GM12878 (cell line): ENCODE results near the gene USP12. TPM values are rescaled to one million over a fixed set of nuclear protein-coding genes. Genes with fewer than 3 reads are reported as not detected.
A peak's percentile ranks its signal among the peaks of the same experiment; 100 is the strongest.

Source experiments
- ATAC-seq: fragments of 200-7000 bp; cut with Tn5 transposase; 3 replicates; pipeline ENCODE4 v1.9.1; 2020; ENCODE audit warnings: mild to moderate bottlenecking, moderate library complexity
- BruUV-seq: library from RNA; stranded (reverse); fragments of 400-500 nt; replicated peaks from 2 replicates; lab custom pipeline; 2021; lab: Mats Ljungman, UMichigan
- CTCF ChIA-PET: fragments of 300-600 bp; sonication (Branson Sonifier 250); formaldehyde crosslinking; extraction: SDS; loops from one replicate; lab custom pipeline; 2021; ENCODE audit warnings: inconsistent platforms; lab: Yijun Ruan, JAX
- POLR2A ChIA-PET: fragments of 350-600 bp; formaldehyde crosslinking; extraction: SDS; loops from one replicate; lab custom pipeline; 2021; ENCODE audit warnings: inconsistent platforms; lab: Charles Lee
- RAD21 ChIA-PET: fragments of 300-600 bp; sonication (Branson Sonifier 250); formaldehyde crosslinking; loops from one replicate; lab custom pipeline; 2023; ENCODE audit warnings: antibody characterized with exemption; ENCODE audit not compliant: unreplicated experiment; lab: Charles Lee
- SMC1A ChIA-PET: fragments of 300-600 bp; sonication (Branson Sonifier 250); formaldehyde crosslinking; loops from one replicate; lab custom pipeline; 2023; ENCODE audit not compliant: unreplicated experiment, uncharacterized antibody; lab: Charles Lee
- DNase-seq: peaks from one replicate; pipeline ENCODE4 v3.0.0-alpha.2; 2011; ENCODE audit warnings: low read depth, low spot score
- FAIRE-seq: peaks from 3 replicates; lab custom pipeline; 2011; peaks lifted over from hg19 to GRCh38; lab: Jason Lieb, UNC
- H2AFZ ChIP-seq: 2 replicates; pipeline ENCODE4 v1.6.0; 2011; ENCODE audit warnings: low read depth, low read length, control low read depth; ENCODE audit not compliant: control insufficient read depth
- H3K27ac ChIP-seq: 2 replicates; pipeline ENCODE4 v1.5.1; 2011; ENCODE audit warnings: control low read depth; ENCODE audit not compliant: control insufficient read depth, insufficient read depth
- H3K27me3 ChIP-seq, 2 experiments: replicated peaks in 1 of 2; 2 replicates each; pipeline versions ENCODE4 v1.6.0 to v1.6.1; 2011; ENCODE audit warnings: low read length in 1 of 2; ENCODE audit not compliant: control insufficient read depth in 2 of 2, insufficient read depth in 2 of 2
- H3K36me3 ChIP-seq, 2 experiments: 2 replicates each; pipeline ENCODE4 v1.5.1; 2011; ENCODE audit warnings: low read length in 1 of 2; ENCODE audit not compliant: control insufficient read depth in 2 of 2, insufficient read depth in 2 of 2
- H3K4me1 ChIP-seq: 2 replicates; pipeline ENCODE4 v1.6.1; 2011; ENCODE audit warnings: mild to moderate bottlenecking, low read length, moderate library complexity, mixed read lengths; ENCODE audit not compliant: control insufficient read depth, insufficient read depth
- H3K4me2 ChIP-seq: 2 replicates; pipeline ENCODE4 v1.6.0; 2011; ENCODE audit warnings: control low read depth; ENCODE audit not compliant: control insufficient read depth, insufficient read depth
- H3K4me3 ChIP-seq: fragments of 200-600 bp; sonication (generic); 2 replicates; pipeline ENCODE4 v1.5.1; 2016
- H3K79me2 ChIP-seq: 2 replicates; pipeline ENCODE4 v1.6.0; 2011; ENCODE audit warnings: low read length; ENCODE audit not compliant: control insufficient read depth, insufficient read depth
- H3K9ac ChIP-seq: 2 replicates; pipeline ENCODE4 v1.8.0; 2011; ENCODE audit warnings: low read length, control low read depth, mixed read lengths; ENCODE audit not compliant: control insufficient read depth, insufficient read depth
- H3K9me3 ChIP-seq: replicated peaks from 3 replicates; pipeline ENCODE4 v1.5.1; 2011; ENCODE audit warnings: mild to moderate bottlenecking, low read length; ENCODE audit not compliant: control insufficient read depth, insufficient read depth
- H4K20me1 ChIP-seq: 2 replicates; pipeline ENCODE4 v1.6.0; 2011; ENCODE audit not compliant: control insufficient read depth, insufficient read depth
- ATF7 ChIP-seq: fragments of 450-650 bp; IDR thresholded peaks from 2 replicates; pipeline ENCODE4 v1.6.1; 2016; ENCODE audit warnings: low read depth, mild to moderate bottlenecking
- JUNB ChIP-seq: IDR thresholded peaks from 2 replicates; pipeline ENCODE4 v1.6.1; 2016; ENCODE audit warnings: antibody characterized with exemption, mild to moderate bottlenecking
- in situ Hi-C: fragments of 300-500 bp; cut with MboI; formaldehyde crosslinking; loops from 9 replicates; pipeline ENCODE4 v1.14.3; 2018; ENCODE audit warnings: mixed read lengths
- intact Hi-C: fragments of 100-400 bp; cut with micrococcal nuclease; formaldehyde crosslinking; loops from one replicate; pipeline ENCODE4 v1.14.2; 2022; ENCODE audit not compliant: unreplicated experiment
- polyA plus RNA-seq, 11 experiments: library from polyadenylated mRNA; depleted of rRNA in 4 of 11; unstranded in 6 of 11; stranded (reverse) in 5 of 11; fragments of >200 nt; fragmentation: Nextera tagmentation in 4 of 11; fragmentation: Illumina TruSeq in 1 of 11; extraction: Ambion mirVana in 4 of 11; extraction: Trizol in 1 of 11; gene quantifications; 1 replicate in 1 of 11; 2 replicates in 10 of 11; pipeline versions ENCODE4 v1.2.1 to v1.2.3, GENCODE V29; 2011 to 2016; ENCODE audit warnings: inconsistent platforms in 2 of 11, missing spikeins in 2 of 11, low read depth in 1 of 11
- total RNA-seq, 4 experiments: library from RNA; depleted of rRNA in 3 of 4; stranded (reverse); fragments of >200 nt in 3 of 4; fragmentation: Illumina TruSeq in 1 of 4; extraction: Trizol in 1 of 4; gene quantifications; 2 replicates each; pipeline versions ENCODE4 v1.2.1 to v1.2.3, GENCODE V29; 2013 to 2021
- TF ChIP-seq, protein P1 (sequence below): fragments of 150-350 bp; IDR thresholded peaks from 2 replicates; pipeline ENCODE4 v1.6.1; 2016; ENCODE audit warnings: low read depth, low read length

The USP12 gene
- total and polyA plus RNA-seq, 10 of the 15 experiments (the other 5 are each of a cell fraction or from before 2014, with no cell fraction given), result 3.5 to 32.2 (median 24.6) TPM

DNA sequence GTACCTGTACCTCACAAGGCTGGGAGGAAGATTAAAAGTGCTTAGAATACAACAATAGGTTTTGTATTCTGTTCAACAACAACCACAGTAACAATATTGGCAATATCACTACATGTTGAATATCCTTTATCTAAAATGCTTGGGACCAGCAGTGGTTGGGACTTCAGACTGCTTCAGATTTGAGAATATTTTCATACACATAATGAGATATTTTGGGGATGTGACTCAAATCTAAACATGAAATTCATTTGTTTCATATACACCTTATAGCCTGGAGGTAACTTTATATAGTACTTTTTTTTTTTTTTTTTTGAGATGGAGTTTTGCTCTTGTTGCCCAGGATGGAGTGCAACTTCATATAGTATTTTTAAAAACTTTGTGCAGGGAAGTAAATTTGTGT is 73.9 kb downstream of the USP12 start:
- RAD21 ChIA-PET, result interaction anchor here (0.7 kb wide), 1 partner anchor 36 kb away, joined by 3 read pairs; no protein-coding TSS in a partner anchor
- no peak for ATAC-seq

More for the DNA sequence above, 73.9 kb downstream of the USP12 start:
- FAIRE-seq, result no peak
- intact Hi-C loops, result no loop called here
- H3K79me2 ChIP-seq, result no peaks in the 10 kb centered on the region
- no peak overlapping the region for H3K9ac ChIP-seq
- no peaks in the 10 kb centered on the region; the same call in 1 of the 2 replicates for H3K4me1 ChIP-seq
- H3K27me3 ChIP-seq, result no peaks in the 10 kb centered on the region
- TF ChIP-seq ATF7 (no peak), JUNB (peak; percentile 64)
- TF ChIP-seq, protein P1, sequence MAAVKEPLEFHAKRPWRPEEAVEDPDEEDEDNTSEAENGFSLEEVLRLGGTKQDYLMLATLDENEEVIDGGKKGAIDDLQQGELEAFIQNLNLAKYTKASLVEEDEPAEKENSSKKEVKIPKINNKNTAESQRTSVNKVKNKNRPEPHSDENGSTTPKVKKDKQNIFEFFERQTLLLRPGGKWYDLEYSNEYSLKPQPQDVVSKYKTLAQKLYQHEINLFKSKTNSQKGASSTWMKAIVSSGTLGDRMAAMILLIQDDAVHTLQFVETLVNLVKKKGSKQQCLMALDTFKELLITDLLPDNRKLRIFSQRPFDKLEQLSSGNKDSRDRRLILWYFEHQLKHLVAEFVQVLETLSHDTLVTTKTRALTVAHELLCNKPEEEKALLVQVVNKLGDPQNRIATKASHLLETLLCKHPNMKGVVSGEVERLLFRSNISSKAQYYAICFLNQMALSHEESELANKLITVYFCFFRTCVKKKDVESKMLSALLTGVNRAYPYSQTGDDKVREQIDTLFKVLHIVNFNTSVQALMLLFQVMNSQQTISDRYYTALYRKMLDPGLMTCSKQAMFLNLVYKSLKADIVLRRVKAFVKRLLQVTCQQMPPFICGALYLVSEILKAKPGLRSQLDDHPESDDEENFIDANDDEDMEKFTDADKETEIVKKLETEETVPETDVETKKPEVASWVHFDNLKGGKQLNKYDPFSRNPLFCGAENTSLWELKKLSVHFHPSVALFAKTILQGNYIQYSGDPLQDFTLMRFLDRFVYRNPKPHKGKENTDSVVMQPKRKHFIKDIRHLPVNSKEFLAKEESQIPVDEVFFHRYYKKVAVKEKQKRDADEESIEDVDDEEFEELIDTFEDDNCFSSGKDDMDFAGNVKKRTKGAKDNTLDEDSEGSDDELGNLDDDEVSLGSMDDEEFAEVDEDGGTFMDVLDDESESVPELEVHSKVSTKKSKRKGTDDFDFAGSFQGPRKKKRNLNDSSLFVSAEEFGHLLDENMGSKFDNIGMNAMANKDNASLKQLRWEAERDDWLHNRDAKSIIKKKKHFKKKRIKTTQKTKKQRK, result no peak
- peaks cover 3 to 12% of the 10 kb centered on the region in 2 experiments for H3K36me3 ChIP-seq
- ChIA-PET SMC1A (interaction anchor here (0.6 kb wide), 1 partner anchor 21 kb away, joined by 3 read pairs; no protein-coding TSS in a partner anchor), POLR2A (no interaction called here), CTCF (interaction anchor here (1.1 kb wide), 1 partner anchor 13 kb away, joined by 3 read pairs; no protein-coding TSS in a partner anchor)
- DNase-seq, result no peak
- H2AFZ ChIP-seq, result no peak overlapping the region
- in situ Hi-C loops, result no loop called here
- no peaks in the 10 kb centered on the region; the same call in 1 of the 2 replicates for H4K20me1 ChIP-seq
- no TSS peak for BruUV-seq
- no peak overlapping the region for H3K4me3 ChIP-seq
- H3K9me3 ChIP-seq, result no peaks in the 10 kb centered on the region
- no peak overlapping the region for H3K27ac ChIP-seq
- H3K4me2 ChIP-seq, result no peak overlapping the region
